Smooth muscle cell (in vitro differentiated cells): ENCODE results near the gene MYOM3. TPM values are rescaled to one million over a fixed set of nuclear protein-coding genes. Genes with fewer than 3 reads are reported as not detected.

Source experiments
- DNase-seq: peaks from one replicate; lab custom pipeline; 2025; ENCODE audit not compliant: unreplicated experiment; lab: John Stamatoyannopoulos, UW
- H2AFZ ChIP-seq: fragments of 200-600 bp; sonication (generic); 2 replicates; pipeline ENCODE4 v1.6.0; 2016; ENCODE audit warnings: antibody characterized with exemption, low read depth, mild to moderate bottlenecking
- H3F3A ChIP-seq: fragments of 200-600 bp; sonication (generic); 2 replicates; pipeline ENCODE4 v1.6.0; 2017; ENCODE audit warnings: antibody characterized with exemption, low read depth
- H3K27ac ChIP-seq: fragments of 200-600 bp; sonication (generic); 2 replicates; pipeline ENCODE4 v1.5.1; 2016; ENCODE audit warnings: low read depth, mild to moderate bottlenecking
- H3K27me3 ChIP-seq: fragments of 200-600 bp; sonication (generic); 2 replicates; pipeline ENCODE4 v1.6.1; 2016; ENCODE audit warnings: low read depth, mild to moderate bottlenecking
- H3K36me3 ChIP-seq: fragments of 200-600 bp; sonication (generic); 2 replicates; pipeline ENCODE4 v1.5.1; 2016; ENCODE audit warnings: low read depth
- H3K4me1 ChIP-seq: fragments of 200-600 bp; sonication (generic); 2 replicates; pipeline ENCODE4 v1.5.1; 2016; ENCODE audit warnings: low read depth
- H3K4me2 ChIP-seq: fragments of 200-600 bp; sonication (generic); 2 replicates; pipeline ENCODE4 v1.6.0; 2016; ENCODE audit warnings: mild to moderate bottlenecking
- H3K4me3 ChIP-seq: fragments of 200-600 bp; sonication (generic); 2 replicates; pipeline ENCODE4 v1.5.1; 2016; ENCODE audit warnings: mild to moderate bottlenecking
- H3K79me2 ChIP-seq: fragments of 200-600 bp; sonication (generic); 2 replicates; pipeline ENCODE4 v1.6.0; 2016; ENCODE audit warnings: low read depth, mild to moderate bottlenecking
- H3K9ac ChIP-seq: fragments of 200-600 bp; sonication (generic); 2 replicates; pipeline ENCODE4 v1.6.0; 2016; ENCODE audit warnings: low read depth
- H3K9me3 ChIP-seq: fragments of 200-600 bp; sonication (generic); replicated peaks from 2 replicates; pipeline ENCODE4 v1.5.1; 2016; ENCODE audit warnings: low read depth
- H4K20me1 ChIP-seq: fragments of 200-600 bp; sonication (generic); 2 replicates; pipeline ENCODE4 v1.6.0; 2016; ENCODE audit warnings: low read depth
- CTCF ChIP-seq: fragments of 200-600 bp; sonication (generic); IDR thresholded peaks from 2 replicates; pipeline ENCODE4 v1.5.1; 2017; ENCODE audit warnings: borderline replicate concordance, mild to moderate bottlenecking, antibody characterized with exemption; ENCODE audit not compliant: insufficient read depth, poor library complexity, severe bottlenecking
- WGBS: methylation state at CpG from one replicate; pipeline ENCODE4 v1.1.7; 2016; ENCODE audit warnings: low lambda C conversion rate; 5-methylcytosine and 5-hydroxymethylcytosine counted together
- polyA plus RNA-seq: library from polyadenylated mRNA; unstranded; fragments of >200 nt; fragmentation: Nextera tagmentation; extraction: Ambion mirVana; gene quantifications from 2 replicates; pipeline ENCODE4 v1.2.1, GENCODE V29; 2016
- total RNA-seq: library from RNA; depleted of rRNA; stranded (reverse); fragments of >200 nt; gene quantifications from 2 replicates; pipeline ENCODE4 v1.2.3, GENCODE V29; 2014

Gene MYOM3
- total and polyA plus RNA-seq, 2 experiments from 2014 or later, result 0.18 to 0.26 TPM

GRCh38 chr1:24091971-24092482, 19.9 kb downstream of the MYOM3 start:
- no peaks in the 10 kb centered on the region for H3K27me3 ChIP-seq
- H3K9me3 ChIP-seq, result no peaks in the 10 kb centered on the region
- no peak overlapping the region for H3K4me3 ChIP-seq
- WGBS, result 87% methylated on average over 13 of the region's 13 CpGs
- no peaks in the 10 kb centered on the region for H3K79me2 ChIP-seq
- no peaks in the 10 kb centered on the region for H3K36me3 ChIP-seq
- no peak overlapping the region for H2AFZ ChIP-seq
- H3F3A ChIP-seq, result no peaks in the 10 kb centered on the region
- no peaks in the 10 kb centered on the region for H3K4me1 ChIP-seq
- no peak overlapping the region for H3K27ac ChIP-seq
- no peak for TF ChIP-seq CTCF
- DNase-seq, result no peak
- H3K4me2 ChIP-seq, result no peak overlapping the region
- no peak overlapping the region for H3K9ac ChIP-seq
- no peaks in the 10 kb centered on the region for H4K20me1 ChIP-seq

- WGBS, result 98% methylated on average over 11 of the region's 11 CpGs
- TF ChIP-seq CTCF, result no peak
- Histone ChIP-seq H3K9me3 (no peaks in the 10 kb centered on the region), H3K9ac (no peak overlapping the region), H2AFZ (no peak overlapping the region), H3K27me3 (no peaks in the 10 kb centered on the region), H3K4me1 (no peaks in the 10 kb centered on the region), H3K27ac (no peak overlapping the region), H3K4me2 (no peak overlapping the region), H3K4me3 (no peak overlapping the region), H4K20me1 (no peaks in the 10 kb centered on the region), H3K79me2 (no peaks in the 10 kb centered on the region), H3K36me3 (no peaks in the 10 kb centered on the region), H3F3A (no peaks in the 10 kb centered on the region)
- no peak for DNase-seq
Measured at GRCh38 chr1:24090736-24091135, 21.2 kb downstream of the MYOM3 start.

GRCh38 chr1:24089743-24090555, 22.0 kb downstream of the MYOM3 start:
- WGBS, result 89% methylated on average over 14 of the region's 14 CpGs
- Histone ChIP-seq H2AFZ (no peak overlapping the region), H3K79me2 (no peaks in the 10 kb centered on the region), H3K36me3 (no peaks in the 10 kb centered on the region), H3K27ac (no peak overlapping the region), H3K4me2 (no peak overlapping the region), H3K9ac (no peak overlapping the region), H3K27me3 (no peaks in the 10 kb centered on the region), H3K9me3 (no peaks in the 10 kb centered on the region), H3K4me3 (no peak overlapping the region), H4K20me1 (no peaks in the 10 kb centered on the region), H3F3A (no peaks in the 10 kb centered on the region), H3K4me1 (no peaks in the 10 kb centered on the region)
- no peak for DNase-seq
- no peak for TF ChIP-seq CTCF
